G401.6 (cell line): ENCODE measurements around the gene FRG2B.
"Not testable (repeated sequence)": the region's sequence is repeated elsewhere in the genome, so short reads cannot be mapped to it uniquely, and the experiment has no call there.

Experiments
- FAIRE-seq: peaks from 2 replicates; lab custom pipeline; 2012; peaks lifted over from hg19 to GRCh38; lab: Jason Lieb, UNC

FRG2B gene

DNA sequence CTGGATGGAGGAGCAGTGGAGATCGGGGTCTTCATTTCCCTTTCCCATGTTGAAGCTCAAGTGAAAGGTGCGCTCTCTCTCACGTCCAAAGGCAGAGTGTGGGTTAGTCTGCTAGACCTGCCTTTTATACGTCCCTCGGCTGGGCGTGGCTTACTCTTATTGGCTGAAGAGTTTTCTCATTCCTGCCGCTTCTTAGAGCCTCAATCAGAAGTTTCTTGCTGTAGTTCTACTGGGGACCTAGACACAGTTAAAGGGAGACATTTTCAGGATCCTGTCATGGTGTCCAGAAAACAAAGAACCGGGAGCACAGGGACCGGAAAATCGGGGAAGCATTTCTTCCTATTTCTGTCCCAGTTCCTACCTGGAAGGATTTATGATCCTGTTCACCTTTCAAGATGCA lies at the start of gene FRG2B:
Gene FRG2B (minus strand): TSS at position 101 of the 400 bp plus-strand sequence. CDS start 53 bp downstream, at position 48.
- not testable (repeated sequence) for FAIRE-seq

DNA sequence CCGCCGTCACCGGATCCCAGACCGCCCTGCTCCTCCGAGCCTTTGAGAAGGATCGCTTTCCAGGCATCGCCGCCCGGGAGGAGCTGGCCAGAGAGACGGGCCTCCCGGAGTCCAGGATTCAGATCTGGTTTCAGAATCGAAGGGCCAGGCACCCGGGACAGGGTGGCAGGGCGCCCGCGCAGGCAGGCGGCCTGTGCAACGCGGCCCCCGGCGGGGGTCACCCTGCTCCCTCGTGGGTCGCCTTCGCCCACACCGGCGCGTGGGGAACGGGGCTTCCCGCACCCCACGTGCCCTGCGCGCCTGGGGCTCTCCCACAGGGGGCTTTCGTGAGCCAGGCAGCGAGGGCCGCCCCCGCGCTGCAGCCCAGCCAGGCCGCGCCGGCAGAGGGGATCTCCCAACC lies 40.9 kb upstream of the FRG2B start:
- not testable (repeated sequence) for FAIRE-seq

DNA sequence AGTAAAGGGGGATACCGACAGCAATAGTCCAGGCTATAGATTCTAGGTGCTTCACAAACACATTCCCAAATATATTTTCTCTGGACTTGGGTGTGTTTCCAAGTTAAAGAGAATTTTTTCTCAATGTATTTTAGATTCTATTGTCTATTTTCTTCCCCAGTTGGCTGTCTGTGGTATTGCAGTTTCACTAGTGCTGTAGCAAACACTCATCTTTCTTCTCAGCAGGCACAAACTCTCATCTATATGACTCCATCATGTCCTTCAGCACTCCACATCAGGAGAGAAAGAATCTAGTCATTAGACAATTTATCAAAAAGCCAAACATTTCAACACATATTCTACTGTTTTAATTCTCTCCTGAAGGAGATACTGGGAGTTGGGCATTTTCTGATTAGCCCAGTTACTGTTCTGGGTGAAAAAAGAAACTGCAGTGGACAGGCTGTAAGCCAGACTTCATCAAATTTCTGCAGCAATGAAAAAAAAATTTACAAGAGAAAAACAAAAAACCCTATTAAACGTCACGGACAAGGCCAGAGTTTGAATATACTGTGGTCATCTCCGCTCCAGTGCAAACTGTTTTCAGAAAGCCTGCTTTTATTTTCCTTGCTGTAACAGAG lies 37.1 kb upstream of the FRG2B start:
- FAIRE-seq: not testable (repeated sequence)

DNA sequence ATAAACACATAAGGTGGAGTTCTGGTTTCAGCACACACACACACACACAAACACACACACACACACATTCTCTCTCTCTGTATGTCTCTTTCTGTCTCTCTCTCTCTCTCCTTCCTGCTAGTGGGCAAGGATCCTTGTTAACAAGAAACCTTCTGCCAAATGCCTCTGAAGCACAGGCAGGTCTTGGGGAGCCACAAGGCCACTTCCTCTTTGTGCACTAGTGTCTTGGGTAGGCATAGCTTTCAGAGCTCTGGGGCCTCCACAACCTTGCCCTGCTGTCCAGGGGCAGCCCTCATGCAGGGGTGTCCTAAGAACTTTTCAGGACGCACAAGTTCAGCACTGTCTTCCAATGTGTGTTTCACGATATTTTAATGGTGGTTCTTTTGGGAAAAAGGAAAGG lies 34.5 kb upstream of the FRG2B start:
- not testable (repeated sequence) for FAIRE-seq

DNA sequence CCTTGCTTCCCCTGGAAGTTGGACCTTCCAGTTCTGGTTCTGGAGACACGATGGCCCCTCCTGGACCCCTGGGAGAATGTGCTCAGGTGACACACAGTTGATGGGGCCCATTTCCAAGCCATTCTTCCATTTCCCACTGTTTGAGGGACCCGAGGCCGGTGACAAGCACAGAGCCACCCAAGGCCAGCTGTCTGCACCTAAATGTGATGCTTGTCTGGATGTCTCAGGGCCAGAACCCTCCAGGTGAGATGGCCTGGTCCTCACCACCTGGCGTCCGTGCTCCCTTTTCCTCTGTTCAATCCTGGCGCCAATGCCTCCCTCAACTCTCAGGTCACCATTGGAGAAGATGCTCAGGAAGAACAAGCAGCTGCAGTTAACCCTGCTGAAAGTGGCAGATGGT lies 33.9 kb upstream of the FRG2B start:
- not testable (repeated sequence) for FAIRE-seq

DNA sequence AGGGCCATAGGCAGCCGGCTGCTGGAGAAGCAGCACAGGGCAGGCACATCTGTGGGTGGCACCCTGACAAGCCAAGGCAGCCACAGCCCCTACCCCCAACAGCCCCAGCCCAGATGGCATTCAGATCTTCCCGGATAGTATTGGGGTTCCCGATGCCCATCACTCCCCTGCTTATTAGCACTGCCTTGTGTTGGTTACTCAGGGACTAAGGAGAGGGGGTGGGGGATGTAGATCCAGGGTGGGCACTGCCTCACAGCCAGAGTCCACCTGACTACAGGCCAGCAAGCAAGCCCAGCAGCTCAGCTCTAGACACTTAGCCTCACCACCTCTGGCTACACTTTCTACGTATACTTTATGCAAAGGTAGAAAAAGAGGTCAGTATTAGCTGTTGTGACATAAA lies 30.7 kb upstream of the FRG2B start:
- not testable (repeated sequence) for FAIRE-seq

DNA sequence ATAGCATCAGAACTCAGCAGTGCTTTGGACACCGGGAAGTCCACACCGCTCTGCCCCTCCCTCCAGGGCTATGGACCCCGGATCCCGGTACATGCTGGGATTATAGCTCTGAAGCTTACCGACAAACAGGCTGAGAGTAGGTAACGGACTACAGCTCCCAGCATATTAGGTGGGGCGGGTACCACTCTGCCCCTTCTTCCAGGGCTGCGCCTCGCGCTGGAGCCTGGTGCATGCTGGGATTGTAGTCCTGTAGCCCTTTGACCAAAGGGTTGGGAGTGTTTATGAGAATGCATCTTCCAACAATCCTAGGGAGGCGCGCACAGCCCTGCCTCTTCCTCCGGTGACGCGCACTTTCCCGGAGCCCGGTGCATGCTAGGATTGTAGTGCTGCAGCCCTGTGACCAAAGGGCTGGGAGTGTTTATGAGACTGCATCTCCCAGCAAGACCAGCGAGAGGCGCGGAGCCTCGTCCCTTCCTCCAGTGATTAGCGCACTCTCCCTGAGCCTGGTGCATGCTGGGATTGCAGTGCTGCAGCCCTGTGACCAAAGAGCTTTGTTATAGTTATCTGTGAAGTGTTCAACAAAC lies 22.4 kb upstream of the FRG2B start:
- FAIRE-seq: peak; percentile 88

DNA sequence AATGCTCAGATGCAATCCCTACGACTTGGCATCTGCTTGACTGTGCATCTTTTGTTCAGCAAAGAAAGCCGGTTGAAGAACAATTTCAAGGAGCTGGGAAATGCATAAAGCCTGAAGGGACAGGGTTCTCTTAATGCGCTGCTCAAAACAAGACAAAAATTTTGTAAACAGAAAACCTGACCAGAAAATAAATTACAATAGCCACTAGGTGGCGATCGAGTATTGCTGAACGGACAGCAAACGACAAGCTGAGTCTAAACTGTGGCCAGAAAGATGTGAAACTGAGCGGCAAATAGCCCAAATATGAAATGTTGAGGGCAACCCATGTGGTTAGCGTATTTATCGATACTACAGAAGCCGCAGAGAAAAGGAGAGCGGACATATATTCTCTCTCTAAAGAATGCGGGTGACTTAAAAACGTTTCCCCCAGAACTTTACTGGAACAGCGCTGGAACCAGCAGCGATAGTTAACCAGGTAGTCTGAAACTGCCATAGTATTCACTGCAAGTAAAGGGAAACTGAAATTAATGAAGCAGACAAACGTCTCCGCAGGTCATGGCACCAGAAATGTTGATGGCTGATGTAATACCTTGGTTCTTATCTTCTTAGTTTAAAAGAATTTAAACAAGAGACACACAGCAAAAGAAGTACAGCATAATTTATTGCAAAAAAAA lies 20.6 kb upstream of the FRG2B start:
- FAIRE-seq: not testable (repeated sequence)

DNA sequence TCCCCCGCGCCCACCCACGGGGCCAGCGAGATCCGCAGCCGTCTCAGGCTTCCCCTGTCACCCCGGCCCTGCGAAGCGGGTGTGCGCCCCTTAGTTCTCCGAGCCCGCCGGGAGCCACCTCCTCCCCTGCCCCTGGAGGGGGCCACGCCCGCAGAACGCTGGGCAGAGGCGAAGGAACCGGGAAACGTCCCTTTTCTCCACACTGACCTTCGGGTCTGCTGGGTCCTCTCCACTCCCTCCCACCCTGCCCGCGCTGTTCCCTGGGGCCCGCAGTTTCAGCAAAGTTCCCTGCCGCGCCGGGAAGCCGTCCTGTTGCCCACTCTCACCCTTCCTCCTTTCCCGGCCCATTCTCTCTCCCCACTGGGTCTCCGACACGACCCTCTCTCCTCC lies 11.2 kb upstream of the FRG2B start:
- not testable (repeated sequence) for FAIRE-seq

DNA sequence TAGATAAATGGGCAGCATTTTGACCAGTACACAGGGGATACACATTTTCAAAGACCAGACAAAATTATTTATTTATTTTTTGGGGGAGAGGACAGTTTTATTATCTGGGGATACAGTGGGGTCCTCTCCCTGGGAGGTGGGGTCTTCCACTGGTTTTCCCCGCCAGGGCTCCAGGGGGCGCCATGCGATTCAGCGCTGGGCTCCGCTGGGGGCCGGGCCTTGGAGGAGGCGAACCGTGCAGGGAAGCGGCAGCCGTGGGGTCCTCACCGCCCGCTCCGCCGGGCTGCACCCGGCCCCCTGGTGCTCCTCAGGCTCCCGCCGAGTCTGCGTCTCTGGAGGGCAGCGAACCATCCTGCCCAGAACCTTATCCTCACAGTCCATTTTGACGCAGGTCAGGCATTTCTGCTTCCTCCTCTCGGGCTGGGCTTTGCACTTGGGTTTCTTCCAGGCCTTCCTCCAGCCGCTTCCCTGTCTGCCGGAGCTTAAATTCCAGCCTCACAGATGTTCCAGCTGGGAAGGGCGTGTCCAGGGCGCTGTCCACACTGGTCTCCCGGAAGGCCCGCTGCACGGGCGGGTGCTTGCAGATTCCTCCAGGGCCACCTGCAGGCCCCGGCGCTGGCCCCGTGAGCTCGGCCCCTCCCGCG lies 10.7 kb upstream of the FRG2B start:
- not testable (repeated sequence) for FAIRE-seq

DNA sequence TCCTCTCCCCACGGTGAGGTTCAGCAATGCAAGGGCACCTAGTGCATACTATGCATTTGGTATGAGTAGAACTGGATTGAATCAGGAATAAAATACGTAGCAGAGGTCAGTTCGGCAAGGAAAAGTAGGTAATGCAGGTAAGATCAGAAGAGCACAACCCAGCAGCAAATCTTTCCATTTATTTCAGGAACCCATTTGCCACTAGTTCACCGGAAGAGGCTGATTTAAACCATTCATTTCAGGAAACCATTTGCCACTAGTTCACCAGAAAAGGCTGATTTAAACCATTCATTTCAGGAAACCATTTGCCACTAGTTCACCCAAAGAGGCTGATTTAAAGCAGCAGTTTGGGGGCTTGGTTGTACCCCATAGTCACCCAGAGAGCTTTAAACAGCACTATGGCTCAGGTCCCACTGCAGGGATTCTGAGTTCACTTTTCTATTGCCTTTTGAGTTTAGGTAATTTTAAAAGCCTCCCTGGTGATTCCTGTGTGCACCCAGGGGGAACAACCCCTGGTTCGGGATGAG lies 4.2 kb upstream of the FRG2B start:
- FAIRE-seq: not testable (repeated sequence)

DNA sequence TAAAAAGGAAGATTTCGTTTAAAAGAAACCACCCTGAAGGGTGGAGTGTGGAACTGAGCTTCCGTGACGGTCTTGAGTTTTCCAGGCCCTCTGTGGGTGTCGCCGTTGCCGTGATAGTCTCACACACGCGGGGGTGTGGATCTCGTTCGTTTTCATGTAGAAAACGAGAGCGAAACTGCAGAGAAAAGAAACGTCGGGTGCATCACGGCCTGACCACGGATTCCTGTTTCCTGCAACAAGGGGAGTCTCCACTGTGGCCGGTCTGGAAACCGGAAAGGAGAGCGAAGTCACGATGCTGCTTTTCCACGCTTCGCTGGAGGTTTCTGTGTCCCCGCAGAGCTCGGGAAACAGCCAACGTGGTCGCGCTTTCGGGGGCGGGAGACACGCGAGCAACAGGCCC lies 4.1 kb downstream of the FRG2B start:
- FAIRE-seq: not testable (repeated sequence)

DNA sequence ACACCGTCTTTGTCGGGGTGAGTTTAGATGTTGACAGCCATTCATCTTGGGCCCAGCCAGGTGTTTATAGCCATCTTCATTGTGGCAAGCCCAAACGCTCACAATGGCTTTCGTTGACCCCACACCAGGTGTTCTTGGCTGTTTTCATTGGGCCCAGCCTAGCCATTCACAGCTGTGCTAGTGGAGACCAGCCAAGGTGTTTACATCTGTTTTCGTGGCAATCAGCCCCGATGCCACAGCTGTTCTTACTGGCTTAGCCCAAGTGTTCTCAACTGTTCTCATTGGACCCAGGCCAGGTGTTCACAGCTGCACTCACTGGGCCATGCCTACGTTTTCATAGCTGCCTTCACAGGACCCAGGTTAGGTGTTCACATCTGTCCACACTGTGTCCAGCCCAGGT lies 7.7 kb downstream of the FRG2B start:
- FAIRE-seq: no peak

DNA sequence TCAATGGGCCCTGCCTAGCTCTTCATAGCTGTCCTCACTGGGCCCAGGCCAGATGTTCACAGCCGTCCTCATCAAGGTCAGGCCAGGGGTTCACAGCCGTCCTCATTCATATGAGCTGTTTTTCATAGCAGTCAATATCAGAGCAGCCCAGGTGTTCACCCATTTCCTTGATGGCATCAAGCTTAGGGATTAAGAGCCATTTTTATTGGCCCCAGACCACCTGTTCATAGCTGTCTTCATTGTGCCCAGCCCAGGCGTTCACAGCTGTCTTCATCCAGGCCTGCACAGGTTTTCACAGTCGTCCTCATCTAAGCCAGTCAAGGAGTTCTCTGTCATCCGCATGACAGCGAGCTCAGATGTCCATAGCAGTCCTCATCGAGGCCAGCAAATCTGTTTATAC lies 9.4 kb downstream of the FRG2B start:
- FAIRE-seq: no peak

DNA sequence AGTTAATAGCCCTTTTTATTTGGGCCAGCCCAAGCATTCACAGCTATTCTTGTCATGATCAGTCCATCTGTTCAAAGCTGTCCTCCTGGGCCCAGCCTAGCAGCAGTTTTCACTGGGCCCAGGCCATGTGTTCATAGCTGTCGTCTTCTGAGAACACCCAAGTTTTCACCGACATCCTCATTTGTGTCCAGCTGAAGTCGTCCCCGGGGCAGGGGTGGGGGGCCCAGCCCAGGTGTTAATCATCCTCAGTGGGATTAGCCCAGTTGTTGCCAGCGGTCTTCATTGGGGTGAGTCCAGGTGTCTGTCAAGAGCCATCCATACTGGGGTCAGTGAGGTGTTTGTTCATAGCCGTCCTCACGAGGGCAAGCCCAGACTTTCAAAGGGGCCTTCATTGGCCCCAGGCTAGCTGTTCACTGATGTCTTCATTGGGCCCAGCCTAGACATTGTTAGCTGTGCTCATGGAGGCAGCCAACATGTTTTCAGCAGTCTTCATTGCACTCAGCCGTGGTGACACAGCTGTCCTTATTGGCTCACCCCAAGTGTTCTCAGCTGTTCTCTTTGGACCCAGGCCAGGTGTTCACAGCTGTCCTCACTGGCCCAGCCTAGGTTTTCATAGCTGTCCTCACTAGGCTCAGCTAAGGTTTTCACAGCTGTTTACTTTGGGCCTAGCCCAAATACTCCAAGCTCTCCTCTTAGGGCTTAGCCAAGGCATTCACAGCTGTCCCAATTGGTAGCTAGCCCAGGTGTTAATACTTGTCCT lies 10.0 kb downstream of the FRG2B start:
- no peak for FAIRE-seq

DNA sequence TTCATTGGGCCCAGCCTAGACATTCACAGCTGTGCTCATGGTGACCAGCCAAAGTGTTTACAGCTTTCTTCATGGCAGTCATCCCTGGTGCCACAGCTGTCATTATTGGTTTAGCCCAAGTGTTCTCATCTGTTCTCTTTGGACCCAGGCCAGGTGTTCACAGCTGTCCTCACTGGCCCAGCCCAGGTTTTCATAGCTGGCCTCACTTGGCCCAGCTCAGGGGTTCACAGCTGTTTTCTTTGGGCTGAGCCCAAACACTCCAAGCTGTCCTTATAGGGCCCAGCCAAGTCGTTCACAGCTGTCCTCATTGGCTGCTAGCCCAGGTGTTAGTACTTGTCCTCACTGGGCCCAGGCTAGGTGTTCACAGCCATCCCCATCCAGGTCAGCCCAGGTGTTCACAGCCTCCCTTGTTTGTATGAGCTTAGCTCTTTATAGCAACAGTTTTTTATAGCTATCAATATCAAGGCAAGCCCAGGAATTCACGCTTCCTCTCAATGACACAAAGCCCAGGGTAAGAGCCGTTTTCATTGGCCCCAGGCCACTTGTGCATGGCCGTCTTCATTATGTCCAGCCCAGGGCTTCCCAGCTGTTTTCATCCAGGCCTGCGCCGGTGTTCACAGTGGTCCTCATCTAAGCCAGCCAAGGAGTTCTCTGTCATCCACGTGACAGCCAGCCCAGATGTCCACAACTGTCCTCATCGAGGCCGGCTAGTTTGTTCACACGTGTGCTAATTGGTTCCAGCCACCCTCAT lies 11.6 kb downstream of the FRG2B start:
- FAIRE-seq: no peak

DNA sequence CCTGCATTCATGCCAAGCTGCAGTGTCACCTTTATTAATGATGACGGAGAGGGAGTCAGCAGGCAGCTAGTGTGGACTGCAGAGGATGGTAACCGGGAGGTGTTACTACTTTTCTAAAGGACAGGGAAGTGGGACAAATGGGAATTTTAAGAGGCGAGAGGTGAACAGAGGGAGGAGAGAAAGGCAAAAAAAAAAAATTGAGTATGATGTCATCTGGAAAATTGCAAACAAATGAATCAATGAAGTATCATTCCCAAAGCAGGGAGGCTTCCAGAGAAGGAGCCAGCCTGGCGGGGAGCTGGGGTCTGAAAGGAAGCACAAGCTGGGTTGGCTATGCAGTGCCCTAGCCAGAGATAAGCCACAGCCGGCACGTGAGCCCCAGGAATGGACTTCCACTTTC lies 12.9 kb downstream of the FRG2B start:
- FAIRE-seq: no peak

DNA sequence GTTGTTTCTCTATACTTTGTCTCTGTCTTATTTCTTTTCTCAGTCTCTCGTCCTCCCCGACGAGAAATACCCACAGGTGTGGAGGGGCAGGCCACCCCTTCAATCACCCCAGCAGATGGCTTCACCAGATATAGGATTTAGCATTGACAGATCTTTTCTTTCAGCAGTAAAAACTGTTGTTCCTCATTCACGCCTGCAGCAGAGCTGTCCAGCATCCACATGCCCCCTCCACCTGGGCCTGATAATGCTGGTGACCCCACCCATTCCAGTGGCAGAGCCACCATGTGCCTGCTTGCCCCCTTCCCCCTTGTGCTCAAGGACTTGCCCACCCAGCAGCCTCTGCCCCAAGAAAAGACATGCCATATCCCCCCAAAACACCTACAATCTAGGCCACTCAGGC lies 15.5 kb downstream of the FRG2B start:
- FAIRE-seq: no peak

DNA sequence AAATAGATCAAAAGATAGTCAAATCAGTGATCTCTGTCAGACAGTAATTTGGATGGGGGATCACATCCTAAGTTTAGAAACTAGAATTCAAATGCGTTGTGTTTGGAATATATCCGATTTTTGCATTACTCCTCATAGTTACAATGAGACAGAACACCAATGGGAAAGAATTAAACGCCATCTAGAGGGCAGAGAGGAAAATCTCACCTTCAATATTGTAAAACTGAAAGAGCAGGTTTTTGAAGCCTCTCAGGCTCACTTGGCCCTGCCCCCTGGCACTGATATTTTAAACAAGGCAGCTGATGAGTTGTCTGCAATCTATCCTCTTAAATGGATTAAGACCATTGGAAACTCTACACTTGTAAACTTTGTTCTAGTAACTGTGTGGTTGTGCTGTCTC lies 17.7 kb downstream of the FRG2B start:
- peak; percentile 87 for FAIRE-seq

DNA sequence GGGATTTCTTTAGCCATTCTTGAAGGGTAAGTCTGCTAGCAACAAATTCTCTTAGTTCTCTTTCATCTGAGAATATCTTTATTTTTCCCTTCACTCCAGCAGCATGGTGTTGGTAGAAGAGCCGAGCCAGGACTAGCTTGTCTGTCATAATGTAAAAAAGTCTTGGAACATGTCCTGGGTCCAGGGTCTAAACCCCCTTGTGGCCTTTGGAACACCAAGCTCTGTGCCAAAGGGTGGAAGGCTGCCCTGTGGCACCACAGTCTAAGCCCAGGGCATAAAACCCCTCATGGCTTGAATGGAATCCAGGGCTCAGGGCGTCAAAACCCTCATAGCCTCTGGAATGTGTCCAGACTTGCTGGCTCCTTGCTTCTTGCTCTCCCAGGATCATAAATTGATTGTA lies 23.2 kb downstream of the FRG2B start:
- not testable (repeated sequence) for FAIRE-seq

DNA sequence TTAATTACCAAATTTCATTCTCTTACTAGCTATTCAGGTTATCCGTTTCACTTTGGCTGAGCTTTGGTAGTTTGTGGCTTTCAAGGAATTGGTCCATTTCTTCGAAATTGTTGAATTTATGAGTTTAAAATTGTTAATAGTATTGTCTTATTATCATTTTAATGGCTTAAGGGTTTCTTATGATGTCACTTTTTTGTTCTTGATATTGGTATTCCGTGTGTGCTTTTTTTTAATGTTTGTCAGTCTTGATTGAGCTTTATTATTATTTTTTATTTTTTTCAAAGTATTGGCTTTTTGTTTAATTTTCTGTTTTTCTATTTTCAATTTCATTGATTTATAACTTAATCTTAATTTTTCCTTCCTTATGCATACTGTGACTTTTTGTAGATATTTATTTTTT lies 25.9 kb downstream of the FRG2B start:
- peak; percentile 57 for FAIRE-seq
